Ascending aorta (tissue), 2 donors: ENCODE measurements around the gene LIPN. TPM values are rescaled to one million over a fixed set of nuclear protein-coding genes. Genes with fewer than 3 reads are reported as not detected.

Experiments used
- DNase-seq, 2 donors: peaks; one replicate each; pipeline ENCODE4 v3.0.0-alpha.2; 2019; ENCODE audit warnings: low spot score in 2 of 2
- H3K27ac ChIP-seq, 2 donors: fragments of 200-600 bp; sonication (generic); one replicate each; pipeline ENCODE4 v1.5.1; 2016 to 2017; ENCODE audit warnings: mild to moderate bottlenecking in 1 of 2
- H3K27me3 ChIP-seq: fragments of 200-600 bp; sonication (generic); one replicate; pipeline ENCODE4 v1.5.1; 2017
- H3K36me3 ChIP-seq, 2 donors: fragments of 200-600 bp; sonication (generic); one replicate each; pipeline ENCODE4 v1.5.1; 2016
- H3K4me1 ChIP-seq, 2 donors: fragments of 200-600 bp; sonication (generic); one replicate each; pipeline ENCODE4 v1.5.1; 2016 to 2017; ENCODE audit warnings: mild to moderate bottlenecking in 1 of 2
- H3K4me3 ChIP-seq, 2 donors: fragments of 200-600 bp; sonication (generic); one replicate each; pipeline ENCODE4 v1.5.1; 2016 to 2017; ENCODE audit warnings: mild to moderate bottlenecking in 1 of 2
- H3K9me3 ChIP-seq, 2 donors: fragments of 200-600 bp; sonication (generic); one replicate each; pipeline ENCODE4 v1.5.1; 2016
- CTCF ChIP-seq, 3 experiments: fragments of 200-600 bp in 2 of 3; fragments of 450-650 bp in 1 of 3; sonication (generic) in 2 of 3; IDR thresholded peaks; one replicate each; pipeline ENCODE4 v1.5.1; 2016 to 2019; ENCODE audit warnings: antibody characterized with exemption in 3 of 3, mild to moderate bottlenecking in 1 of 3, moderate library complexity in 1 of 3
- intact Hi-C: fragments of 100-400 bp; cut with DNase I; formaldehyde crosslinking; loops from one replicate; pipeline ENCODE4 v1.15.1; 2023
- total RNA-seq: library from RNA; depleted of rRNA; stranded (reverse); fragments of >200 nt; gene quantifications from one replicate; pipeline ENCODE4 v1.1.0, GENCODE V29; 2016

The LIPN gene
- total RNA-seq, 1 donor from 2014 or later: not detected

GRCh38 chr10:88792661-88793060, 32.8 kb downstream of the LIPN start:
- intact Hi-C loops: no loop called here
- H3K9me3 ChIP-seq: no peaks in the 10 kb centered on the region
- no peaks in the 10 kb centered on the region for H3K4me1 ChIP-seq
- no peak overlapping the region for H3K27ac ChIP-seq
- no peak overlapping the region for H3K4me3 ChIP-seq
- TF ChIP-seq CTCF (IDR thresholded peaks at IDR 0.05): no peak
- no peaks in the 10 kb centered on the region for H3K36me3 ChIP-seq
- H3K27me3 ChIP-seq: no peaks in the 10 kb centered on the region
- DNase-seq: peak; percentile 13 to 63

GRCh38 chr10:88793712-88794299, 34.0 kb downstream of the LIPN start:
- Histone ChIP-seq H3K4me1 (no peaks in the 10 kb centered on the region), H3K4me3 (no peak overlapping the region), H3K27me3 (no peaks in the 10 kb centered on the region), H3K27ac (no peak overlapping the region), H3K36me3 (no peaks in the 10 kb centered on the region), H3K9me3 (no peaks in the 10 kb centered on the region)
- no peak for TF ChIP-seq CTCF (IDR thresholded peaks at IDR 0.05)
- intact Hi-C loops: no loop called here
- no peak for DNase-seq

GRCh38 chr10:88794731-88795130, 34.9 kb downstream of the LIPN start:
- intact Hi-C loops: no loop called here
- Histone ChIP-seq H3K4me3 (no peak overlapping the region), H3K36me3 (no peaks in the 10 kb centered on the region), H3K9me3 (no peaks in the 10 kb centered on the region), H3K27me3 (no peaks in the 10 kb centered on the region), H3K27ac (no peak overlapping the region), H3K4me1 (no peaks in the 10 kb centered on the region)
- no peak for DNase-seq
- no peak for TF ChIP-seq CTCF (IDR thresholded peaks at IDR 0.05)

- Histone ChIP-seq H3K4me3 (no peak overlapping the region), H3K4me1 (no peaks in the 10 kb centered on the region), H3K9me3 (no peaks in the 10 kb centered on the region), H3K27me3 (no peaks in the 10 kb centered on the region), H3K36me3 (no peaks in the 10 kb centered on the region), H3K27ac (no peak overlapping the region)
- DNase-seq: no peak
- TF ChIP-seq CTCF (IDR thresholded peaks at IDR 0.05): no peak
- intact Hi-C loops: no loop called here
Measured at GRCh38 chr10:88800152-88801125, 40.6 kb downstream of the LIPN start.

- intact Hi-C loops: no loop called here
- Histone ChIP-seq H3K27me3 (no peaks in the 10 kb centered on the region), H3K4me3 (no peak within 1 kb of the TSS), H3K36me3 (no peaks in the 10 kb centered on the region), H3K4me1 (no peaks in the 10 kb centered on the region), H3K9me3 (no peaks in the 10 kb centered on the region), H3K27ac (no peak within 1 kb of the TSS)
- no peak for TF ChIP-seq CTCF (IDR thresholded peaks at IDR 0.05)
- DNase-seq: no peak
Measured at GRCh38 chr10:88802523-88803285, 42.9 kb downstream of the LIPN start, which contains the start of gene LIPM. TSS of gene LIPM (plus strand) at chr10:88802730. CDS start at chr10:88802897, 167 bp downstream.
